NOMO-1 (cell line): ENCODE results near the gene GGCX.
"Not testable (repeated sequence)": the region's sequence is repeated elsewhere in the genome, so short reads cannot be mapped to it uniquely, and the experiment has no call there.

ENCODE experiments used
- DNase-seq, 2 experiments: peaks; one replicate each; lab custom pipeline; 2025; ENCODE audit not compliant: unreplicated experiment in 2 of 2; lab: John Stamatoyannopoulos, UW

Gene GGCX

GRCh38 chr2:85594715-85595300 lies 33.5 kb upstream of the GGCX start:
- no peak for DNase-seq

GRCh38 chr2:85593023-85593422 lies 31.7 kb upstream of the GGCX start:
- DNase-seq, result no peak

- not testable (repeated sequence) for DNase-seq
Measured at GRCh38 chr2:85592299-85592698, 31.0 kb upstream of the GGCX start.

GRCh38 chr2:85591563-85591962 lies 30.3 kb upstream of the GGCX start:
- no peak for DNase-seq

- no peak for DNase-seq
Measured at GRCh38 chr2:85590950-85591349, 29.7 kb upstream of the GGCX start.

- DNase-seq, result no peak
Measured at GRCh38 chr2:85589982-85590791, 28.9 kb upstream of the GGCX start.

- no peak for DNase-seq
Measured at GRCh38 chr2:85589181-85589580, 27.9 kb upstream of the GGCX start.

- DNase-seq, result no peak
Measured at GRCh38 chr2:85588645-85589044, 27.4 kb upstream of the GGCX start.

- peak in 1 of 2 experiments; percentile 12 for DNase-seq
Measured at GRCh38 chr2:85588236-85588635, 26.9 kb upstream of the GGCX start.

GRCh38 chr2:85585781-85586105 lies 24.4 kb upstream of the GGCX start:
- peak in 1 of 2 experiments; percentile 12 for DNase-seq

GRCh38 chr2:85584857-85585780 lies 23.8 kb upstream of the GGCX start:
- DNase-seq, result peak in 1 of 2 experiments; percentile 23

- DNase-seq, result no peak
Measured at GRCh38 chr2:85584354-85584856, 23.1 kb upstream of the GGCX start, which contains the start of gene VAMP5. Gene VAMP5 (plus strand): TSS chr2:85584431. CDS start chr2:85584491, 60 bp downstream.

GRCh38 chr2:85583667-85584353 lies 22.5 kb upstream of the GGCX start:
- DNase-seq, result no peak

- DNase-seq, result no peak
Measured at GRCh38 chr2:85582492-85582891, 21.2 kb upstream of the GGCX start.

GRCh38 chr2:85580206-85580605 lies 18.9 kb upstream of the GGCX start:
- no peak for DNase-seq

- DNase-seq, result peak; percentile 53 to 58
Measured at GRCh38 chr2:85579266-85579935, 18.1 kb upstream of the GGCX start.

- DNase-seq, result peak; percentile 87 to 93
Measured at GRCh38 chr2:85578243-85579180, 17.2 kb upstream of the GGCX start.

- DNase-seq, result peak; percentile 52 to 60
Measured at GRCh38 chr2:85577386-85578242, 16.3 kb upstream of the GGCX start, which contains the start of gene VAMP8. Gene VAMP8 (plus strand): TSS chr2:85577586. CDS start chr2:85577647, 61 bp downstream.
